Stimulated activated CD4-positive, alpha-beta T cell treated with anti-CD3 and anti-CD28 coated beads, TNF-alpha, amount 100 ng/mL, for 48 hours (primary cell): ENCODE results near the gene FANK1.
"Not testable (repeated sequence)": the region's sequence is repeated elsewhere in the genome, so short reads cannot be mapped to it uniquely, and the experiment has no call there.

ENCODE experiments used
- DNase-seq, 3 donors: peaks; one replicate each; pipeline ENCODE4 v3.0.0-alpha.2; 2020; ENCODE audit warnings: low read depth in 3 of 3

The FANK1 gene

GRCh38 chr10:125927265-125927664 is 30.9 kb downstream of the FANK1 start:
- DNase-seq: not testable (repeated sequence)

GRCh38 chr10:125928928-125929585 is 32.7 kb downstream of the FANK1 start:
- no peak for DNase-seq

GRCh38 chr10:125929618-125930017 is 33.3 kb downstream of the FANK1 start:
- no peak for DNase-seq

GRCh38 chr10:125933693-125934092 is 37.3 kb downstream of the FANK1 start:
- DNase-seq: no peak

- DNase-seq: no peak
These were observed 40.0 kb downstream of the FANK1 start for GRCh38 chr10:125936331-125936730.

- DNase-seq: no peak
These were observed 44.2 kb downstream of the FANK1 start for GRCh38 chr10:125940515-125940914.

- no peak for DNase-seq
These were observed 54.9 kb downstream of the FANK1 start for GRCh38 chr10:125951290-125951689.

GRCh38 chr10:125953778-125954385 is 57.5 kb downstream of the FANK1 start:
- DNase-seq: no peak

GRCh38 chr10:125955766-125956165 is 59.4 kb downstream of the FANK1 start:
- DNase-seq: no peak

GRCh38 chr10:125961743-125962142 is 65.4 kb downstream of the FANK1 start:
- no peak for DNase-seq

GRCh38 chr10:125962200-125962599 is 65.8 kb downstream of the FANK1 start:
- no peak for DNase-seq

- no peak for DNase-seq
These were observed 68.2 kb downstream of the FANK1 start for GRCh38 chr10:125964558-125964957.

- DNase-seq: no peak
These were observed 71.2 kb downstream of the FANK1 start for GRCh38 chr10:125967533-125967932.

- not testable (repeated sequence) for DNase-seq
These were observed 73.8 kb downstream of the FANK1 start for GRCh38 chr10:125970077-125970630.

GRCh38 chr10:125976960-125977605 is 80.7 kb downstream of the FANK1 start:
- DNase-seq: no peak

- DNase-seq: no peak
These were observed 83.6 kb downstream of the FANK1 start for GRCh38 chr10:125979976-125980375.

GRCh38 chr10:125980521-125981035 is 84.2 kb downstream of the FANK1 start:
- no peak for DNase-seq

GRCh38 chr10:125982260-125982948 is 86.0 kb downstream of the FANK1 start:
- DNase-seq: peak in 2 of 3 donors; percentile 1 to 12

- no peak for DNase-seq
These were observed 86.8 kb downstream of the FANK1 start for GRCh38 chr10:125983161-125983560.

GRCh38 chr10:125983656-125984055 is 87.3 kb downstream of the FANK1 start:
- no peak for DNase-seq

- DNase-seq: no peak
These were observed 88.0 kb downstream of the FANK1 start for GRCh38 chr10:125984346-125984745.
